ENCODE measurements around the gene SMCO2. TPM values are rescaled to one million over a fixed set of nuclear protein-coding genes. Genes with fewer than 3 reads are reported as not detected.

The SMCO2 gene
- total RNA-seq, 1 donor from 2014 or later = not detected

GRCh38 chr12:27453421-27453820, 6.9 kb downstream of the SMCO2 start:
- DNase-seq = peak; percentile 57

GRCh38 chr12:27455589-27455988, 9.1 kb downstream of the SMCO2 start:
- DNase-seq = no peak

GRCh38 chr12:27456618-27457017, 10.1 kb downstream of the SMCO2 start:
- no peak for DNase-seq

GRCh38 chr12:27460471-27460978, 14.0 kb downstream of the SMCO2 start:
- DNase-seq = no peak

- DNase-seq = peak; percentile 28
These were observed 15.7 kb downstream of the SMCO2 start for GRCh38 chr12:27462151-27462694.

GRCh38 chr12:27462851-27463250, 16.3 kb downstream of the SMCO2 start:
- DNase-seq = peak; percentile 35

GRCh38 chr12:27463511-27464219, 17.1 kb downstream of the SMCO2 start:
- peak; percentile 11 for DNase-seq

- DNase-seq = peak; percentile 72
These were observed 17.7 kb downstream of the SMCO2 start for GRCh38 chr12:27464220-27464554.

GRCh38 chr12:27467641-27468040, 21.1 kb downstream of the SMCO2 start:
- no peak for DNase-seq

GRCh38 chr12:27468241-27468640, 21.7 kb downstream of the SMCO2 start:
- no peak for DNase-seq

- DNase-seq = no peak
These were observed 22.7 kb downstream of the SMCO2 start for GRCh38 chr12:27469176-27469736.

GRCh38 chr12:27472604-27473003, 26.1 kb downstream of the SMCO2 start:
- DNase-seq = no peak

GRCh38 chr12:27474344-27474743, 27.8 kb downstream of the SMCO2 start:
- DNase-seq = no peak

- no peak for DNase-seq
These were observed 30.5 kb downstream of the SMCO2 start for GRCh38 chr12:27477049-27477448.

- DNase-seq = no peak
These were observed 32.4 kb downstream of the SMCO2 start for GRCh38 chr12:27478949-27479348.

- DNase-seq = no peak
These were observed 33.5 kb downstream of the SMCO2 start for GRCh38 chr12:27480016-27480415.

GRCh38 chr12:27486961-27487360, 40.4 kb downstream of the SMCO2 start:
- no peak for DNase-seq

GRCh38 chr12:27488479-27488878, 41.9 kb downstream of the SMCO2 start:
- DNase-seq = no peak

GRCh38 chr12:27491226-27491625, 44.7 kb downstream of the SMCO2 start:
- no peak for DNase-seq

GRCh38 chr12:27493260-27493940, 46.9 kb downstream of the SMCO2 start:
- no peak for DNase-seq

GRCh38 chr12:27497446-27497845, 50.9 kb downstream of the SMCO2 start:
- DNase-seq = no peak

- no peak for DNase-seq
These were observed 51.6 kb downstream of the SMCO2 start for GRCh38 chr12:27498149-27498548.

- no peak for DNase-seq
These were observed 52.2 kb downstream of the SMCO2 start for GRCh38 chr12:27498761-27499160.
